Karpas-422 (cell line): ENCODE results near the gene TMTC2. TPM values are rescaled to one million over a fixed set of nuclear protein-coding genes. Genes with fewer than 3 reads are reported as not detected.

ENCODE experiments used
- DNase-seq: peaks from one replicate; pipeline ENCODE4 v3.0.0-alpha.2; 2015
- H2AFZ ChIP-seq: fragments of 200-600 bp; sonication (generic); 2 replicates; pipeline ENCODE4 v1.6.1; 2014; ENCODE audit warnings: antibody characterized with exemption, low read length, mixed read lengths
- H3K27ac ChIP-seq: fragments of 200-600 bp; sonication (generic); 2 replicates; pipeline ENCODE4 v1.5.1; 2014; ENCODE audit warnings: mild to moderate bottlenecking, low read length, moderate library complexity
- H3K27me3 ChIP-seq: fragments of 200-600 bp; sonication (generic); 2 replicates; pipeline ENCODE4 v1.6.1; 2014; ENCODE audit warnings: low read length, mixed read lengths
- H3K36me3 ChIP-seq: fragments of 200-600 bp; sonication (generic); 2 replicates; pipeline ENCODE4 v1.6.1; 2014; ENCODE audit warnings: low read length, mixed read lengths; ENCODE audit not compliant: insufficient read depth
- H3K4me1 ChIP-seq: fragments of 200-600 bp; sonication (generic); 2 replicates; pipeline ENCODE4 v1.6.1; 2014; ENCODE audit warnings: mild to moderate bottlenecking, low read length, mixed read lengths
- H3K4me2 ChIP-seq: fragments of 200-600 bp; sonication (generic); 2 replicates; pipeline ENCODE4 v1.6.1; 2014; ENCODE audit warnings: low read length, low read depth, mild to moderate bottlenecking; ENCODE audit not compliant: poor library complexity, severe bottlenecking
- H3K4me3 ChIP-seq: fragments of 200-600 bp; sonication (generic); 2 replicates; pipeline ENCODE4 v1.5.1; 2014; ENCODE audit warnings: mild to moderate bottlenecking, antibody characterized with exemption, low read length, mixed read lengths
- H3K79me2 ChIP-seq: fragments of 200-600 bp; sonication (generic); 2 replicates; pipeline ENCODE4 v1.6.1; 2014; ENCODE audit warnings: mild to moderate bottlenecking, low read length, mixed read lengths
- H3K9ac ChIP-seq: fragments of 200-600 bp; sonication (generic); 2 replicates; pipeline ENCODE4 v1.6.0; 2014; ENCODE audit warnings: low read length
- H3K9me2 ChIP-seq: fragments of 200-600 bp; sonication (generic), shearing (Covaris generic); replicated peaks from 2 replicates; pipeline ENCODE4 v1.6.0; 2014; ENCODE audit warnings: mild to moderate bottlenecking, low read length, moderate library complexity; ENCODE audit not compliant: insufficient read depth
- H3K9me3 ChIP-seq: fragments of 300-700, 200-600 bp; sonication (generic); 2 replicates; pipeline ENCODE4 v1.6.1; 2014; ENCODE audit warnings: low read length, mixed read lengths
- H4K20me1 ChIP-seq: fragments of 200-600 bp; sonication (generic); 2 replicates; pipeline ENCODE4 v1.6.1; 2014; ENCODE audit warnings: mild to moderate bottlenecking, antibody characterized with exemption, low read length, low read depth; ENCODE audit not compliant: insufficient read depth
- total RNA-seq: library from RNA; depleted of rRNA; stranded (reverse); fragments of >200 nt; shearing (Covaris generic); gene quantifications from 2 replicates; pipeline ENCODE4 v1.2.3, GENCODE V29; 2014; ENCODE audit warnings: low replicate concordance

The TMTC2 gene
- total RNA-seq, 1 experiment from 2014 or later, result 5.0 TPM

DNA sequence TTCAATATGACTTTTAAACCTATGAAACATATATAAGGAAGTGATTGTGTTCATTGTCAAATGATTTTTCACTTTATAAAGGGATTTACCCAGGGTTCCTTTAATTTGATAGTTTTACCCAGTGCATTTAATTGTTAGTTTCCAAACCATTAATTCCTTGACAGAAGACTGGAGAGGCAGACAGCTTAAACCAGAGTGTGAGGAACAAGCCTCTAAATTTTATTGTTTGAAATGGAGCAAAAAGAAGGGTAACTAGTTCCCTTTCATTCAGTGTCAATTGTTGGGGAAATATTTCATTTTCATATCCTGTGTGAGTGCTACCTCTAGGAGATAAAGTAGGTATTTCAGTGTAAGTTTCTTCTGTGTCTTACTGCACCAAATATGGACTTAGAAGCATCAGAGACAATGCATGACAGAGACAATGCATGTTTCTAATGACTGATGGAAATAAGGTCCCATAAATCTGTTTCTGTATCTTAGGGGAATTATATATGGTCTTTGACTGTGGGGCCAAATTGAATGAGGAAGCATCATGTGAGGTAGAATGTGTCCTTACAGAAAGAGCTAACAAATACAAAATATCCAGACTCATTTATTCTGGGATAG lies 120.5 kb downstream of the TMTC2 start:
- Histone ChIP-seq H3K4me2 (no peak overlapping the region), H2AFZ (no peak overlapping the region), H3K9ac (no peak overlapping the region), H3K36me3 (no peaks in the 10 kb centered on the region), H3K4me1 (no peaks in the 10 kb centered on the region), H4K20me1 (no peaks in the 10 kb centered on the region), H3K79me2 (no peaks in the 10 kb centered on the region), H3K9me2 (no peaks in the 10 kb centered on the region), H3K27me3 (no peaks in the 10 kb centered on the region), H3K4me3 (no peak overlapping the region), H3K9me3 (no peaks in the 10 kb centered on the region), H3K27ac (no peak overlapping the region)
- no peak for DNase-seq

DNA sequence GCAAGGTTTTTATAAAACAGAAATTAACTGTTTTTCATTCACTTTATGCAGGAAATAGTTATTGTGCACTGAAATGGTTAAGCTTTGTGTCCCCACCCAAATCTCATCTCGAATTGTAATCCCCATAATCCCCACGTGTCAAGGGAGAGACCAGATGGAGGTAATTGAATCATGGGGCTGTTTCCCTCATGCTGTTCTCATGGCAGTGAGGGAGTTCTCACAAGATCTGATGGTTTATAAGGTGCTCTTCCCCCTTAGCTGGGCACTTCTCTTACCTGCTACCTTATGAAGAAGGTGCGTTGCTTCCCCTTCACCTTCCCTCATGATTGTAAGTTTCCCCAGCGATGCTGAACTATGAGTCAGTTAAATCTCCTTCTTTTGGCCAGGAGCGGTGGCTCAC lies 123.9 kb downstream of the TMTC2 start:
- H3K79me2 ChIP-seq, result no peaks in the 10 kb centered on the region
- no peaks in the 10 kb centered on the region for H3K36me3 ChIP-seq
- H3K4me3 ChIP-seq, result no peak overlapping the region
- no peaks in the 10 kb centered on the region for H3K9me2 ChIP-seq
- DNase-seq, result no peak
- no peaks in the 10 kb centered on the region for H3K9me3 ChIP-seq
- no peaks in the 10 kb centered on the region for H4K20me1 ChIP-seq
- H3K27ac ChIP-seq, result no peak overlapping the region
- H3K4me1 ChIP-seq, result no peaks in the 10 kb centered on the region
- no peaks in the 10 kb centered on the region for H3K27me3 ChIP-seq
- H3K9ac ChIP-seq, result no peak overlapping the region
- no peak overlapping the region for H3K4me2 ChIP-seq
- no peak overlapping the region for H2AFZ ChIP-seq

DNA sequence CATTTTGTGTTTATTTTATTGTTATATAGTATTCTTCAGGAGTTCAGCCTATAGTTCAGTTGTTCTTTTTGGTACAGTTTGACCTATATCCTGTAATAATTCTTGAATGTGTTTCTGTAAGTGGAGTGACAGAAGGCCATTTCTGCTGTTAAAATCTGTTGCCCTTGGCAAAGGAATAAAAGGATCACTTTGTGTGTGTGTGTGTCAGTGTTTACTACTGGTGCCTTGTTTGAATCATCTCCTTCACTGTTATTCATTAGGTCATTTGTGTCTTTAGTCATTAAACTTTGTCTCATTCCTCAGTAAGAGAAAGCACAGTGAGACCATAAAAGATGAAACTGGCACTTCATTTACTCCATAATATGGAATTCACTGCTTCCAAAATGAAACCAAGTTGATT lies 130.7 kb downstream of the TMTC2 start:
- Histone ChIP-seq H3K9me2 (no peaks in the 10 kb centered on the region), H3K9ac (no peak overlapping the region), H3K36me3 (no peaks in the 10 kb centered on the region), H3K79me2 (no peaks in the 10 kb centered on the region), H4K20me1 (no peaks in the 10 kb centered on the region), H3K27me3 (no peaks in the 10 kb centered on the region), H3K4me3 (no peak overlapping the region), H2AFZ (no peak overlapping the region), H3K9me3 (no peaks in the 10 kb centered on the region), H3K4me1 (no peaks in the 10 kb centered on the region), H3K4me2 (no peak overlapping the region), H3K27ac (no peak overlapping the region)
- no peak for DNase-seq

DNA sequence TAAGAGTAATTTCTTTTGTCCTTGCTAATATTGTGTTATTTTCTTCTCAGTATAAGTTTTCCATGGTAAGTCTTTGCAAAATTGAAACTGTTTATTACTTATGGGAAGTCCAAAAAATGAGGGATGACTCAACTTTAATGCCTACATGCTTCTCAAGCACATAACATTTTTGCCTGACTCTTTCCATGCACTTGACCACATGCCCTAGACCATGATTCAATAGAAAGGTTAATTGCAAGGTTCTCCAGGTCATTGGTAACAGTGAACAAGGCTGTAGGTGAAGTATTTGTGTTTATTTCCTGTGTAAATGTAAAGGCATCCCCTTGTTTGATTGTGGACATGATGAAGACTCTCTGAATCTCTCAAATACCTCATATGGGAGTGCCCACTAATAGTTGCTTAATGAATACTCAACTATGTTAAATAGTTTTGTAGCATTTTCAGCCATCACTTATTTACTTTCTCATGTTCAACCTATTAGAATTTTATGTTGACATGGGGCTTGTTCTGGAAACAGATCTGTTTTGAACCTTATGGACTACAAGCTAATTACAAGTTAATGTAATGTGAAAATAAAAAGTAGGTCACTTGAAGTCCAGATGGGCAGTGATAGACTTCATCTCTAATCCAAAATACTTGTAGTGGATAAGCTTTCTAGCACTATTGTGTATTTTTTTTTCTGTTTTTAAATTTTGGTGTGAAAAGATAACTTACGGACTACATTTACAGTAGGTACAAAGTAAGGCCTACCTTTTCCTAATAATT lies 131.7 kb downstream of the TMTC2 start:
- DNase-seq, result no peak
- H4K20me1 ChIP-seq, result no peaks in the 10 kb centered on the region
- no peak overlapping the region for H3K4me3 ChIP-seq
- no peaks in the 10 kb centered on the region for H3K36me3 ChIP-seq
- no peak overlapping the region for H3K4me2 ChIP-seq
- no peaks in the 10 kb centered on the region for H3K9me3 ChIP-seq
- H3K79me2 ChIP-seq, result no peaks in the 10 kb centered on the region
- no peaks in the 10 kb centered on the region for H3K4me1 ChIP-seq
- H3K27ac ChIP-seq, result no peak overlapping the region
- H3K27me3 ChIP-seq, result no peaks in the 10 kb centered on the region
- no peak overlapping the region for H3K9ac ChIP-seq
- no peak overlapping the region for H2AFZ ChIP-seq
- H3K9me2 ChIP-seq, result no peaks in the 10 kb centered on the region

DNA sequence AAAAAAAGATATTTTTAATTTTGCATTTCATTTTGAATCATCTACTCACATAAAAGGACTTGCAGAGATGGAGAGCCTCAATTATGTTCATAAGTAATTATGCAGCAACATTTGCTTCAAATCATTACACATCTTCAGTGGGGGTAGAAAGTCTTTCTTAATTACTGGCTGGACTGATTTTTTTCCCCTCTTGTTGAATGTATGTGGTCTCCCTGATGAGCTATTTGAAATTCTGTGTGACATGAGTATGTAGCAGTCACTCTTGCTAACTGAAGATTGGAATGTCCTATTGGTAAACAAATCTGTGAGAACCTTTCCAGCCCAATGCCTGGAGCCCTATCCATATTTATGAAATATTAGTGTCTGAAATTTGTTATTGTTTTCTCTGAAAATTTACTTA lies 139.8 kb downstream of the TMTC2 start:
- H3K9me2 ChIP-seq, result no peaks in the 10 kb centered on the region
- H3K27me3 ChIP-seq, result no peaks in the 10 kb centered on the region
- H3K9ac ChIP-seq, result no peak overlapping the region
- H2AFZ ChIP-seq, result no peak overlapping the region
- DNase-seq, result no peak
- H3K9me3 ChIP-seq, result no peaks in the 10 kb centered on the region
- H4K20me1 ChIP-seq, result no peaks in the 10 kb centered on the region
- no peak overlapping the region for H3K4me3 ChIP-seq
- H3K4me1 ChIP-seq, result no peaks in the 10 kb centered on the region
- no peak overlapping the region for H3K27ac ChIP-seq
- no peaks in the 10 kb centered on the region for H3K36me3 ChIP-seq
- H3K79me2 ChIP-seq, result no peaks in the 10 kb centered on the region
- no peak overlapping the region for H3K4me2 ChIP-seq

DNA sequence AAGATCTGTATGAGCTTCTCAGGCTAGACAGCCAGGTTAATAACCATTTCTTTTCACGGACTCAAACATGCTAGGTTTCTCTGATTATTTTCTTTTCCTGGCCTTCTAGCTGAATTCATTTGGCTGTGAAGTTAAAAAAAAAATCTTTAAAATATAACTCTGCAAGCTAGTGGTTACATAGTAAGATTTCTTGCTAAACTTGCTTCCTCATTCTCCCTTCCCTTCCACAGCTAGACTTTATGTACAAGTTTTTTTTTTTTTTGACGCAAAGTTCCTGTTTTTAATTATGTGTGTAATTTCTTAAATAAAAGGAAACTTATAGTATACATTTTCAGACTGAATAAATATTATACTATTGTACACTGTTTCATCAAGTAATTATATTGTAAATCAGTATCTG lies 145.4 kb downstream of the TMTC2 start:
- Histone ChIP-seq H3K79me2 (no peaks in the 10 kb centered on the region), H2AFZ (no peak overlapping the region), H3K4me3 (no peak overlapping the region), H3K9me3 (no peaks in the 10 kb centered on the region; the same call in 1 of the 2 replicates), H3K27me3 (no peaks in the 10 kb centered on the region), H3K4me2 (no peak overlapping the region), H4K20me1 (no peaks in the 10 kb centered on the region), H3K27ac (no peak overlapping the region), H3K9ac (no peak overlapping the region), H3K4me1 (no peaks in the 10 kb centered on the region), H3K9me2 (no peaks in the 10 kb centered on the region), H3K36me3 (no peaks in the 10 kb centered on the region)
- no peak for DNase-seq

DNA sequence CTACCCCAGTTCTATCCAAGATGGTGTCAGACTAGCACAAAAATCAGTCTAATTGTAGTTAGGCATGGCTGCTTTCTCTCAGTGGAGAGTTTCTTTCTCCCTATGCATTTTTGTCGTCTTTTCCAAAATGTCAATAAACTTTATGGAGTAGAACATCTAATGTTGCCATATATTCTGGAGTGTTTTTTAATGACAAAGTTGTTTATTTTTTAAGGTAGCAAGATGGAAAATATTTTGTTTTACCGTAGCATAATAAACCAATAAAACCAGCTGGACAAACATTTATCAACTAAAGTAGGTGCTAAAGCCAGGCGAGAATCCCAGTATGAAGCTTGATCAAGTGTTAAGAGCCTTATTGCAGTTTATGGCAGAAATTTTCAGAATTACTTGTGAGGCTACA lies 146.3 kb downstream of the TMTC2 start:
- H3K36me3 ChIP-seq, result no peaks in the 10 kb centered on the region
- H3K79me2 ChIP-seq, result no peaks in the 10 kb centered on the region
- no peak overlapping the region for H3K4me2 ChIP-seq
- no peak overlapping the region for H3K27ac ChIP-seq
- H3K4me3 ChIP-seq, result no peak overlapping the region
- H4K20me1 ChIP-seq, result no peaks in the 10 kb centered on the region
- no peaks in the 10 kb centered on the region for H3K9me2 ChIP-seq
- H3K9me3 ChIP-seq, result no peaks in the 10 kb centered on the region; the same call in 1 of the 2 replicates
- no peak overlapping the region for H2AFZ ChIP-seq
- no peaks in the 10 kb centered on the region for H3K27me3 ChIP-seq
- no peak overlapping the region for H3K9ac ChIP-seq
- no peaks in the 10 kb centered on the region for H3K4me1 ChIP-seq
- no peak for DNase-seq

DNA sequence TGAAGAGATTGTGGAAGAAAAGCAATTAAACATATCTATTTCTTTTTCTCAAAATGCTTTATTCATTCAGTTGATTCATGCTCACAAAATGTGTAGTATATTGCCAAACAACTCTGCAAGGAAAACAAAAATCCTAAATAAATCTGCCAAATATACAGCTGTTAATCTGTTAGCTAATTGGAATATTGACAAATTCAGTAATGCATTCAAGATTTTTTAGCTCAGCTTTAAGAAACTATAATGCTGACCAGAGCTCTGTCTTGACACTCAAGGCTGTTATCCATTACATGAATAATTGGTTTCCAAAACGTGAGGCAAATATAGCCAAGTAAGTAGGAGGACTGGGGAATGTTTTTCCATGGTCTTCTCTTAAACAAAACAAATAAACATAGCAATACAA lies 146.8 kb downstream of the TMTC2 start:
- DNase-seq, result no peak
- Histone ChIP-seq H3K27ac (no peak overlapping the region), H3K4me1 (no peaks in the 10 kb centered on the region)

More for the DNA sequence above, 146.8 kb downstream of the TMTC2 start:
- Histone ChIP-seq H3K36me3 (no peaks in the 10 kb centered on the region), H3K9me3 (no peaks in the 10 kb centered on the region; the same call in 1 of the 2 replicates), H4K20me1 (no peaks in the 10 kb centered on the region), H3K9me2 (no peaks in the 10 kb centered on the region), H3K79me2 (no peaks in the 10 kb centered on the region), H3K27me3 (no peaks in the 10 kb centered on the region), H3K4me2 (no peak overlapping the region), H3K4me3 (no peak overlapping the region), H2AFZ (no peak overlapping the region), H3K9ac (no peak overlapping the region)
